Epithelial cell of prostate (primary cell): ENCODE data around the gene BORA.
"Not testable (repeated sequence)": the region's sequence is repeated elsewhere in the genome, so short reads cannot be mapped to it uniquely, and the experiment has no call there.

ENCODE experiments used
- DNase-seq: peaks from one replicate; pipeline ENCODE4 v3.0.0-alpha.2; 2011; ENCODE audit warnings: low read depth, low spot score
- H3K27ac ChIP-seq: fragments of 450-650 bp; 2 replicates; pipeline ENCODE4 v1.5.1; 2017; ENCODE audit warnings: mild to moderate bottlenecking

BORA gene

GRCh38 chr13:72757792-72758535 lies 30.2 kb downstream of the BORA start:
- no peak for DNase-seq
- H3K27ac ChIP-seq: peak overlapping the region; percentile 3

DNA sequence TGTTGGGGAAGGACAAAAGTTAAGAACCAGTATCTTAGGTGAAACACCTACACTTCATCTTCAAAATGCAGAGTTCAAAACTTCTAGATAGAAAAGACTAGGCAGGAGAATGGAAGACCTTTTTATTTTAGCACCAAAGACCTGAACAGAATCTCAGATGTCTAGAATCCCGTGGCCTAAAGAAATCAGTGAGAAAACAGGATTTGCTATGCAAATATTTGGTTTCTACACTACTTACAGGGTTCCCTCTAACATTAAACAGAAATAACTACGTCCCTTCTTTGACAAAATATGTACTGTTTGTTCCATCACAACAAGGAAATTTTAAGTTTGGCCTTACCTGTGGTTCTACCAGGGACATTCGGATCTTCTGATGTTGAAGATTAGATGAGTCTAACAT lies 32.5 kb downstream of the BORA start:
- DNase-seq: no peak
- H3K27ac ChIP-seq: no peak overlapping the region

DNA sequence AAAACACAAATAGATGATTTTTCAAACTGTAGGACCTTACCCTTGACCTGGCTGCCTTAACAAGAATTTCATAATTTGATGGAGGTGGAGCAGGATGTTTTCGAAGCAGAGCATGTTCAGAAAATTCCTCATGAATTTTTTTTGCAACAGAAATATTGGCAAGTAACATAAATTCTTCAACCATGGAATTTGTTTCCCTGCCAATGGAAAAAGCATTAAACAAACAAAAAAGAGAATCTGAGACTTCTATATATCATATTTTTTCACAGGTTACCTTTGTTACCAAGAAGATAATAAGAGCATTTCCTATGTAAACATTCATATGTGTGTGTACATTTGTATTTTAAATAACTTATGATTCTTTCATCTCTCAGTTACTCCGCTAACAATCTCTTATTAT lies 35.7 kb downstream of the BORA start:
- DNase-seq: no peak
- H3K27ac ChIP-seq: no peak overlapping the region

- DNase-seq: peak; percentile 45
- H3K27ac ChIP-seq: peak overlapping the region; percentile 17
Measured at GRCh38 chr13:72774019-72774418, 46.3 kb downstream of the BORA start.

DNA sequence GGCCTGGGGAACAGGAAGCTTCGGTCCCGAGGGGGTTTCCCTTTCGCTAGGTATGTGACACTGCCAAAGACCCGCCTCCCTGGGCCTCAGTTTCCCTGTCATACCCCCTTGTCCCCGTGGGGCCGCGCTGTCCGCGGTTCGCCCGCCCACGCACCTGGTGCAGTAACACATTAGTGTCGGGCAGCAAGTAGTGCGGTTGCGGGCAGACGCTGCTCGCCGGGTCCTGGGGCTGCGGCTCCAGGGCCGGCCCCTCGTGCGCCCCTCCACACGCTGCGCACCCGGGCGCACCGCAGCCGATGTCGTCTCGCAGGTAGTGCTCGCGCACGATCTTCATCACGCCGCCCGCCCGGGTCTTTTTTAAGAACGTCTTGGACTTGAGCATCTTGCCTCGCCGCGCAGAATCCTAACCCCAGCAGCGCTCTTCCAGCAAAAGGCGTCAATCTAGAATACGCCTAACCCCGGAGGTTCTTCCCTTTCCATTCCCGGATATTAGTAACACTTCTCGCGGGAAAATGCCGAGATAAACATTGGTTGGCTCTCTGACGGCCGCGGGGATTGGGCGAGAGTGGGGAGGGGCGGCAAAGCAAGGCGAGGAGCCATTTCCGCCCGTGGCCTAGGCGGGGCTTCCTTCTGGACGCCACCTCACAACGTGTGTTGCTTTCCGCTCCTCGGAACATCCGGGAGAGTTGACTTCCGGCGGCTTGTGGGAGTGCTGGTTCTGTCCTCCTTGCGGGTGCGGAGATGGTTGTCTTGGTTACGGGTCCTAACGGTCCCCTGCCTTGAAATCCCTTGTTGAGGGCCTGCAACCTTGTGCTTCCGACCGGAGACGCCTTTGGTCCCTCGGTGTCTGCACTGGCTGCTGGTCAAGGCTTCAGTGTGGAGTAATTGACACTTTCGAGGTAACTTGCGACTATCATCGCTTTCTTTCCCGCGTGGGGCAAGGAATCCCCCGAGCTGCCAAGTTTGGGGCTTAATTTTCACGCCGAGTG lies 54.0 kb downstream of the BORA start, which contains the start of the genes DIS3 and PIBF1:
Gene DIS3 (minus strand): TSS at position 450 of the 989 bp plus-strand sequence. CDS start 68 bp downstream, at position 382.
Gene PIBF1 (plus strand): TSS at position 683 of the 989 bp plus-strand sequence. CDS start 1,337 bp downstream, outside the sequence.
- peak; percentile 94 for DNase-seq
- H3K27ac ChIP-seq: peak within 1 kb of the TSS; percentile 81

DNA sequence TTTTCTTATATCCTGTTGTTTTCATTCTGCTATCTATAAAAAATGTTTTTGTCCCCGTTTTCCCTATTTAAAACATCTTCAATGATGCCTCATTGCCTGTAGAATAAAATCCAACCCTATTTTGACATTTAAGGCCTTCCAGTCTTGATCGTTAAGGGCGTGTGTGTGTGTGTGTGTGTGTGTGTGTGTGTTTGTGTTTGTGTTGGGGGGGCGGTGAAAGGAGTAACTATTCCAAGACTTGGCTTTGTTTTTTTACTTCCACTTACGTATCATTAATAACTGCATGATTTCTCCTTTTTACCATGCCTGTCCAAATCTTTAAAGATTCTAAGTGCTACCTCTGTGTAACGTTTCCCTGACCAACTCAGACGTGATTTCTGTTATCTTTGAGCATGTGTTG lies 55.0 kb downstream of the BORA start:
- H3K27ac ChIP-seq: peak overlapping the region; percentile 81
- DNase-seq: no peak

- DNase-seq, H3K27ac ChIP-seq: not testable (repeated sequence)
Measured at GRCh38 chr13:72784679-72785078, 57.0 kb downstream of the BORA start.

DNA sequence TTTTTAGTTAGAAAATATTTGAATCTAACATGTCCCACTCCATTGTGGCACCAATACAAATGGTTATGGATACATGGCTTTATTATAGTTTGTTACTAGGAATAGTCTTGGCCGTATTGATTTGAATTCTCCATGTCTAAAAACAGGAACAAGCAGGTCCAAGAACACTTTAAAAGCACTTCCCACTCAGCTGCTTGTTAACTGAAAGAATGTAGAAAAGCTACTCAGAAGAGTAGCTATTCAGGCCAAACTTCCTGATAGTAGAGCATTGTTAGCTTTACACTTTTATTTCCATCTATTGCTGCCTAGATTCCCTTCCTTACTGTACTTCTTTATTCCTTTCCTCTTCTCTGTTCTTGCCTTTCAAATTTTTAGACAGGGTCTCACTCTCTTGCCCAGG lies 61.1 kb downstream of the BORA start:
- H3K27ac ChIP-seq: no peak overlapping the region
- no peak for DNase-seq

DNA sequence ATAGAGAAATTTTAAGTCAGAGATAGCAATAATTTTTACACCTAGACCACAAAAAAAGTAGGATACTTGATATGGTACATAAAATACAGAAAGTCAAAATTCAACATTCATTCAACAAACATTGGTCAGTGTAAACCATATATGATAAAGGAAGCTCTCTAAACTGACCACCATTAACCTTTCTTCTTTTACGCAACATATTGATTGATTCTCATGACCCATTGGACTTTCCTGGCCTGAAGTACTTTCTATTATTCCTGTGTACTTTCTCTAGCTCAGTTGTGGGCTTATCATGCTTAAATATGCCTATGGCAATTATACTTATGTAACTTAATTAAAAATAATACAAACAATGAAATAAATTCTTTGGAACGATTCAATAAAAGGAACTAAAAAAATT lies 64.9 kb downstream of the BORA start:
- DNase-seq: no peak
- no peak overlapping the region for H3K27ac ChIP-seq

DNA sequence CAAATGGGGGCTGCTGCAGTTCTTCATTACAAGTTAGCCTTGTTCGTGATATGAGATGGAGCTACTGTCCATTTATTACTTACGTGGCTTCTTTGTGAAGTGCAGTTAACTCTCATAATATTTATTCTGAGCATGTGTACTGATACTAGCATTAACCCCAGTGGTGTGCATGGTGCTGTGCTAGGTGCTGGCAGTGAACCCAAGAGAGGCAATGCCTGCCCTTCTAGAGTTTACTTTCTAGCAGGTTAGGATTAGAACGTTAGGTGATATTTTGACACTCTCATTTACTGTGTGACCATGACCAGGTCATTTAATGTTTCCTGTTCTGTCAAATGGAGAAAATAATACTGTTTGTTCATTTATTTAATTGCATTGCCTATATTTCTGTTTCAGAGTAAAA lies 71.1 kb downstream of the BORA start:
- DNase-seq: no peak
- H3K27ac ChIP-seq: no peak overlapping the region

DNA sequence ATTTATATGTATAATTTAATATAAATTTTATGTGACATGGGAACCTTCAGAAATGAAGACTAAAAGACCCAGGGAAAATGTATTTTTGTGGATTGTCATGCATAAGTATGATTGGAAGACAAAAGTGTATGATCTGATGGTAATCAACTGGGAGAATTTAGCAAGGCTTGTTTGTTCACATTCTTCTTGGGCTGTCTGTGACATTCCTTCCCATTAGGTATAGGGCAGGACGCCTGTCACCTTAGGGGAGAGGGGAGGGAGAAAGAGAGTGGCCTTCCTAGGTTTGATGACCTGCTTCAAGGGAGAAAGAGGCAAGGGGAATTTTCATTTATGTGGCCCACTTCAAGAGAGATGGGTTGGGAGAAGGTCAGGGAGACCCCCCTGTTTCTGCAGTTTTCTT lies 76.6 kb downstream of the BORA start:
- DNase-seq: no peak
- no peak overlapping the region for H3K27ac ChIP-seq
